ENCODE data around the gene CCL22.

The CCL22 gene

GRCh38 chr16:57377080-57377841, 18.7 kb downstream of the CCL22 start:
- peak; percentile 68 for DNase-seq

- DNase-seq = no peak
Observed at GRCh38 chr16:57379579-57379978, 21.0 kb downstream of the CCL22 start.

GRCh38 chr16:57380671-57381462, 22.3 kb downstream of the CCL22 start:
- no peak for DNase-seq

- no peak for DNase-seq
Observed at GRCh38 chr16:57381791-57382534, 23.4 kb downstream of the CCL22 start.

- no peak for DNase-seq
Observed at GRCh38 chr16:57382535-57383275, 24.1 kb downstream of the CCL22 start.

GRCh38 chr16:57383276-57384247, 25.0 kb downstream of the CCL22 start:
- no peak for DNase-seq

GRCh38 chr16:57384248-57385070, 25.9 kb downstream of the CCL22 start:
- DNase-seq = no peak

- no peak for DNase-seq
Observed at GRCh38 chr16:57385083-57385482, 26.5 kb downstream of the CCL22 start.

GRCh38 chr16:57386381-57386951, 27.9 kb downstream of the CCL22 start:
- DNase-seq = no peak

GRCh38 chr16:57387598-57388354, 29.2 kb downstream of the CCL22 start:
- DNase-seq = no peak

GRCh38 chr16:57388359-57389086, 29.9 kb downstream of the CCL22 start:
- no peak for DNase-seq

GRCh38 chr16:57389087-57389468, 30.5 kb downstream of the CCL22 start:
- DNase-seq = no peak

GRCh38 chr16:57390636-57391295, 32.2 kb downstream of the CCL22 start:
- DNase-seq = no peak

GRCh38 chr16:57391300-57391699, 32.7 kb downstream of the CCL22 start:
- DNase-seq = no peak

- DNase-seq = no peak
Observed at GRCh38 chr16:57391708-57392107, 33.1 kb downstream of the CCL22 start.

- no peak for DNase-seq
Observed at GRCh38 chr16:57392694-57393093, 34.1 kb downstream of the CCL22 start.

- no peak for DNase-seq
Observed at GRCh38 chr16:57394444-57394843, 35.9 kb downstream of the CCL22 start.

GRCh38 chr16:57395026-57395425, 36.4 kb downstream of the CCL22 start:
- no peak for DNase-seq

All from activated CD8-positive, alpha-beta memory T cell treated with anti-CD3 and anti-CD28 coated beads for 24 hours (primary cell).